Dermis microvascular lymphatic vessel endothelial cell (primary cell): ENCODE results near the gene KBTBD7. TPM values are rescaled to one million over a fixed set of nuclear protein-coding genes. Genes with fewer than 3 reads are reported as not detected.
"Not testable (repeated sequence)": the region's sequence is repeated elsewhere in the genome, so short reads cannot be mapped to it uniquely, and the experiment has no call there.

Experiments used
- DNase-seq, 2 donors: peaks; one replicate each; pipeline versions ENCODE4 v3.0.0 to v3.0.0-alpha.2; 2010; ENCODE audit warnings: low read depth in 2 of 2
- total RNA-seq: library from RNA; depleted of rRNA; stranded (reverse); fragments of >200 nt; gene quantifications from 2 replicates; pipeline ENCODE4 v1.2.1, GENCODE V29; 2014

KBTBD7 gene
- total RNA-seq, 1 donor from 2014 or later: 5.1 TPM

DNA sequence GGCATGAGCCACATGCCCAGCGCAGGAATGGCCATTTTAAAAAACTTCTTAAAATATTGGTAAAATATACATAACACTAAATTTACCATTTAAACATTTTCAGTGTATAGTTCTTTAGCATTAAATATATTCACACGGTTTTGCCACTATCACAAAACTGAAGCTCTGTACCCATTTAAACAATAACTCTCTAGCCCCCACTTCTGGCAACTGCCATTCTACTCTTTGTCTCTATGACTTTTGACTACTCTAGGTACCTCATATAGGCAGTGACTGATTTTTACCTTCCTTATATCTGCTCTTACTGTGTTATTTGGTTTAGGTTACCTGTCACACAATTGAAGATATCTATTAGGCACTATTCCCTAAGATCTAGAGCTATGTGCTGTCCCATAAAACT, 2.3 kb upstream of the KBTBD7 start:
- DNase-seq: no peak

DNA sequence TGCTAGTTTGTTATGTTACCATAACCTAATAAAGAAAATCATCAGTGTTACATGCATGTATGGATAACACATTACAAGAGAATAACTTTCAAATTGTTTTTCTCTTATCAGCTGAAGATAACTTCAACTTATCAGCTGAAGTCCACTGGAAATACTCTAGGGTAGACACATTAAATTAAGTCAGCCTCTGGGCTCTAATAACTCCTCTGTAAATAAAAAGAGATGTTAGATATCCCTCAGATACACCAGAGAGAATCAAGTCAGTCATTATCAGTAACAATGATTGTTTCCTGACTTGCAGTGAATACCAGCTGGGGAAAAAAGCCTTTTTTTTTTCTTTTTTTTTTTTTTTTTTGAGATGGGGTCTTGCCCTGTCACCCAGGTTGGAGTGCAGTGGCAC, 1.6 kb upstream of the KBTBD7 start:
- DNase-seq: no peak

GRCh38 chr13:41193469-41193868, 900 bp downstream of the KBTBD7 start:
- no peak for DNase-seq

DNA sequence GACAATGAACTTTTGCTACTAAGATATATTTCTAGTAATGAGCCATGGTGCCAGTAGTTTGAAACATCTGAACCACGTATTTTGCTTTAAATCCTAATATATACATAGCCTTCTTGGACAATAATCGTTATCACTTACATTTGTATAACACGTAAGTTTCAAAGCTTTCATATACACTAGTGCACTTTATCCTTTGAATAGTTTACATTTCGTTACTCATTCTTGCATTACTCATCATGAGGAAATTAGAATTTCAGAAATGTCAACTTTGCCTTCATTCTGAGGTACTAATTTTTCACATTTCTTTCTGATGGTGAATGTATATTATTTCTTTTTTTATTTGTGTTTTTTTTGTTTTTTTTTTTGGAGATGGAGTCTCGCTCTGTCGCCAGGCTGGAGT, 5.8 kb downstream of the KBTBD7 start:
- DNase-seq: no peak

DNA sequence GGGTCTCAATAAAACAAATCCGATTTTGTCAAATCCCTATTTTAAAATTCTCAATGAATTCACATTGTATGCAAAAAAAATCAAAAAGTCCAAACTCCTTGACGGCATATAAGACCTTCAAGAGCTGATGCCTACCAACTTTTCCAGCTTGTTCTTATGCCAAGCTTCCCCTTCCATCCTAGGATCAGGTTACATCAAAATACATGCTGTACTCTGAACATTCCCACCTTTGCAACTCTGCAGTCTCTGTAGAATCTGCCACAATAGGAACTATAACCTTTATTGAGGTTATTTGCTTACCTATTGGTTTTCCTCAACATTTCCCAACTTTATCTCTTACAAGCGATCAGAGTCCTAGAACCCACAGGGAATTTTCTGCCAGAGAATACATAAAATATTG, 7.9 kb downstream of the KBTBD7 start:
- DNase-seq: no peak

GRCh38 chr13:41182231-41182630, 12.1 kb downstream of the KBTBD7 start:
- no peak for DNase-seq

DNA sequence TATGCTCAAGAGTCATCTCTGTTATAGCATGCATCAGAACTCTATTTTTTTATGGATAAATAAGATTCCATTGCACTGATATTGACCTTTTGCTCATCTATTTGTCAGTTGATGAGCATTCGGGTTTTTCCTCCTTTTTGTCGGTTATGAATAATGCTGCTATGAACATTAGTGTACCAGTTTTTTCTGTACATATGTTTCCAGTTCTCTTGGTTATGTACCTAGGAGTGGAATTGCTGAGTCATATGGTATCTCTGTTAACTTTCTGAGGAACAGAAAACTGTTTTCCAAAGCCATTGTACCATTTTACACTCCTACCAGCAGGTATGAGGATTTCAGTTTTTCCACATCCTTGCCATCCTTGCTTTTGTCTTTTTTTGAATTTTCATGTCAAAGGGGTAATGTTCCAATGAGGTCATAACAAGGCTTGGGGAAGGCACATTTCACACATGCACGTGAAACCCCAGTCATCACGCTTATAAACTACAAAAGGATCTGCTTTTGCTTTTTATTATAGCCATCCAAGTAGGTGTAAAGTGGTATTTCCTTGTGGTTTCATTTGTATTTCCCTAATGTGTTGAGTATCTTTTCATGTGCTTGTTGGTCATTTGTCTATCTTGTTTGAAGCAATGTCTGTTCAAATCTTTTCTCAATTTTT, 14.6 kb downstream of the KBTBD7 start:
- DNase-seq: no peak

- peak; percentile 2 to 18 for DNase-seq
Observed at GRCh38 chr13:41178040-41178439, 16.3 kb downstream of the KBTBD7 start.

DNA sequence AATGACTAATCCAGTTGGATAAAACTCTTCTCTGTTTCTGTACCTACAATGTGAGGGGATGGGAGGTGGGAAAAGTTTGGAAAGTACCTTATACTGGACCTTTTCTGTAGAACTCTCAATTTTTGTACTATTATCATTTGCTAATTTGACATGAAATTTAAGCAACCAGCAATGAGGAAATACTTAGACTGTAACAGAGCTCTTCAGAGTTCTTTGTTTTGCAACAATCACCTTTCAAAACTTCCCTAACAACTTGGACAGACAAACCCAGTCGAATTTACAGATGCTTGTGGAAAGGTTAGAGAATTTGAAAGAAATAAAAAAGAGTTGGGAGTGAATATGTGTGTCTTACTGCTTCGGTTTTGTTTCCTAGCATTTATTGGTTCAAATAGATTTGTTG, 16.8 kb downstream of the KBTBD7 start:
- no peak for DNase-seq

DNA sequence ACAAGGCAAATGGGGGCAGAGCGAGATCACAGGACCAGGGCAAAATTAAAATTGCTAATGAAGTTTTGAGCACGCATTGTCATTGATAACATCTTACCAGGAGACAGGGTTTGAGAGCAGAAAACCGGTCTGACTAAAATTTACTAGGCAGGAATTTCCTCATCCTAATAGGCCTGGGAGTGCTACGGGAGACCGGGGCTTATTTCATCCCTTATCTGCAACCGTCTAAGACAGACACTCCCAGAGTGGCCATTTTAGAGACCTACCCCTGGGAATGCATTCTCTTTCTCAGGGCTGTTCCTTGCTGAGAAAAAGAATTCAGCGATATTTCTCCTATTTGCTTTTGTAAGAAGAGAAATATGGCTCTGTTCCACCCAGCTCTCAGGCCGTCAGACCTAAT, 18.8 kb downstream of the KBTBD7 start:
- DNase-seq: not testable (repeated sequence)

GRCh38 chr13:41162151-41162550, 32.2 kb downstream of the KBTBD7 start:
- no peak for DNase-seq

DNA sequence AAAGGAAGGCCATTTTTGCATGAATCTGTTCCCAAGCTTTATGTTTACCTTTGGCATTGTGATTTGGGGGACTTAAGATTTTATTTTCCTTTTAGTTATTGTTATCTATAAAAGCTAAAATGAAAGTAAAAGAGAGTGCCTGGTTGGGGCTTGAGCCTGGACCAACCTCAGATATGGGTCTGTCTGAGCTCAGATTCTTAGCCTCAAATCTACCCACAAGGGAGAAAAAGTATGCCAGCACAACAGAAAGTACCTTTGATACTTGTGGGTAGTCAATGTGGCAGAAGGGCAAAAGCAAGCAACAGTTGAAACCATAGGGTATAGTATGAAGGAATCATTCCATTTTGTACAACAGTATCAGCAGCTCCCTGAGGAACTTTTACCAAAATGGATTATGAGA, 35.2 kb downstream of the KBTBD7 start:
- DNase-seq: no peak

DNA sequence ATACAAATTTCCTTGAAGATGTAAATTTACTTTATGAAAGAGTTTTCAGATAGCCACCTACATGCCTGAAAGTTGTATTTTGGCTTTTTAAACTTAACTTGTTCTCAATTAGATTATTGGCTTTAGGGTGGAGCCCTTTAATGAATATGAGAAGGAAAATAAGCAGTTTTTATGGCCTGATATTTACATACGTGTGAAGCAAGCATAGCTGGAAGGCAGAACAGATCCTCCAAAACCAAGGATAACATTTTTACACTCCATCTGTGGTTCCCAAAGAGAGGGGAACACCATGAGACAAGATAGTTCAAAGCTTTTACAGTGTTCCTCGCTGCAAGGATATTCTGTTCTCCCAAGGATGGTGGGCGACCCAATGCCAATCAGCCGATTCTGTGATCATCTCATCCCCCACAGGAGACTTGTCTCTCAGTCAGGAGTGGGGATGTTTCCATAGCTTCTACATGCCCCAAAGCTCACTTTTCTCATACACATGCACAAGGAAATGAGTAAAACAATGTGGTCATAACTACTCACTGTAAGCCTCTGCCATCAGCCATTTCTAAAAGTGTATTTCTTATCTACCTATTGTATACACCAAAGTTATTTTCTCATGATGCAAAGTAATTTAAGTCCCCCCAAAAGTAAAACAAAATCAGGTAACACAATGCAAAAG, 37.2 kb downstream of the KBTBD7 start:
- no peak for DNase-seq

- no peak for DNase-seq
Observed at GRCh38 chr13:41156620-41157019, 37.7 kb downstream of the KBTBD7 start.

DNA sequence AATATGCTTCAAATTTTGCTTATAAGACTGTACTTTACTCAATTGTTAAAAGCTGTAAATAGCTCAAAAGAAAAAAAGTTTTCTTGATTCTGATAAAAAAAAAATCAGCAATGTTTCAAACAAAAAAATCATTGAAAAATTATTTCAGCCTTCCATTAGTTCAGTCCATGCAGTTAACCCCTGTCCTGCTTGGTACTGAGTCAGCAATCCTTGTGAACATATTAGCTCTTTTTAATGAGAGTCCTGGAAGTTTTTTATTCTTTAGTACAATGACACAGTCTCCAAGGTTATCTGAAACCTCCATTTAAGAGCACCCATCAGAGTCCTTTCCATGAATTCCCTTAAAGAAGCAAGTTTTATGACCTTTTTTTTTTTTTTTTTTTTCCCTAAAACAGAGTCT, 40.3 kb downstream of the KBTBD7 start:
- no peak for DNase-seq

DNA sequence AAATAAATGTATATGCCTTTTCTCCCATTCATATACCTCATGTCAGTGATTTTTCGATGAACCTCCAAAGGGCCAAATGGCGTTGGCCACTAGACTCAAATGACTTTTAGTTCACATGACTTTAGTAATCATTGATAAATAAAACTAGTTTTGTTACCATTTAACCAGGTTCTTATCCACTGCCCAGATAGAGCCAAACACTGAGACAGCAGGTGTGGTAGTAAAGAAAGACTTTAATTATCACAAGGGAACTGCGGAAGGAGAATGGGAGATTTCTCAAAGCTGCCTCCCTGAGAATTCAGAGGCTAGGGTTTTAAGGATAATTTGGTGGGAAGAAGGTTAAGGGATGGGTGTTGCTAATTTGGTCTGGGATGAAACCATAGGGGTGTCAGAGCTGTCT, 42.4 kb downstream of the KBTBD7 start:
- DNase-seq: no peak

DNA sequence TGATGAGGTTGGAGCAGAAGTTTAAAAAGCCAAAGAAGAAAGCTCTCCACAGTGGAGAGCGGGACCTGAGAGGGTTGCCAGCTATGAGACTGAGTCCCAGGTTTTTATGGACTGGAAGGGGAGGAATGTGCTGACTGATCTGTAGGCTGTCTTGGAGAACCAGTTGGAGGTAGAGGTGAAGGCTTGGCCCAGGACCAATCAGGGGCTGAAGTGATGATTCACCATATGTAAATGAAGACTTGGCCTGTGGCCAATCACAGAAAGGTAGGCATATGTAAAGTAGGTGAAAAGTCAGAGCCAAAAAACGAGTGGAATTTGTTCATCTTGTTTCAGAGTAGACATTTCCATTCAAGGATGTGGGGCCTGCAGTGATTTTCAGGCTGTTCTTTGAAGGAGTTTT, 44.3 kb downstream of the KBTBD7 start:
- DNase-seq: no peak

DNA sequence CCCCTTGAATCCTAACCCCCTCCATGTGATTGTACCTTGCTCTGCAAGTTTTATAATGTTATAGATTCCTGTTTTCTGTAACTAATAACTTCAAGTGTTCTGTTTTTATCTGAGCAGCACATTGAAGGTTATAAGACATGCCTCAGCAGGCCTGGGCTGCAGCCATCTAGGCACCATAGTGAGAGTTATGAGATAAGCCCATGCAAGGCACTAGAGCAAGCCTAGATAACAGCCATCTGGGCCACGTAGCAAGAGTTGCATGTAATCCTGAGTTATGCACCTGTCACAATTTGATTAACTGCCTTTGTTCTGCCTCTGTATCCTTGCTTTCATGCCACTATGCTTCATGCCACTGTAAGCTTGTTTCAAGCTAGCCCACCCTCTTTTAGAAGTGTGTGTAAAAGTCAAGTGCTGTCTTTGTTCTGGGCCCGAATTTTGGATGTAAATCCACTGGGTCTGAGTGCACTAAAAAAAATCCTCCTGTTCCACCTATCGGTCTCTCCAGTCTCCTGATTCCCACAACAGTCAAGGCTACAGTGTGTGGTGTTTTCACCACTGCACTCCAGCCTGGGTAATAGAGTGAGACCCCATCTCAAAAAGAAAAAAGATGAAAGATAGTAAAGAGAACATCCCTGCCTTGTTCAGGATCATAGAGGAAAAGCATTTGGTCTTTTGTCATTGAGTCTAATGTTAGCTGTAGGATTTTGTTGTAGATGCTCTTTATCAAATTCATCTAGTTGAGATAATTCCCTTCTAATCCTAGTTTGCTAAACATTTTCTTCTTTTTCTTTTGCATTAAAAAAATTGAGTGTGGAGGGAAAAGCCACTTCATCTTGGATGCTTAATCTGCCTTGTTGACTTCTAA, 45.7 kb downstream of the KBTBD7 start:
- DNase-seq: peak in 1 of 2 donors; percentile 11

DNA sequence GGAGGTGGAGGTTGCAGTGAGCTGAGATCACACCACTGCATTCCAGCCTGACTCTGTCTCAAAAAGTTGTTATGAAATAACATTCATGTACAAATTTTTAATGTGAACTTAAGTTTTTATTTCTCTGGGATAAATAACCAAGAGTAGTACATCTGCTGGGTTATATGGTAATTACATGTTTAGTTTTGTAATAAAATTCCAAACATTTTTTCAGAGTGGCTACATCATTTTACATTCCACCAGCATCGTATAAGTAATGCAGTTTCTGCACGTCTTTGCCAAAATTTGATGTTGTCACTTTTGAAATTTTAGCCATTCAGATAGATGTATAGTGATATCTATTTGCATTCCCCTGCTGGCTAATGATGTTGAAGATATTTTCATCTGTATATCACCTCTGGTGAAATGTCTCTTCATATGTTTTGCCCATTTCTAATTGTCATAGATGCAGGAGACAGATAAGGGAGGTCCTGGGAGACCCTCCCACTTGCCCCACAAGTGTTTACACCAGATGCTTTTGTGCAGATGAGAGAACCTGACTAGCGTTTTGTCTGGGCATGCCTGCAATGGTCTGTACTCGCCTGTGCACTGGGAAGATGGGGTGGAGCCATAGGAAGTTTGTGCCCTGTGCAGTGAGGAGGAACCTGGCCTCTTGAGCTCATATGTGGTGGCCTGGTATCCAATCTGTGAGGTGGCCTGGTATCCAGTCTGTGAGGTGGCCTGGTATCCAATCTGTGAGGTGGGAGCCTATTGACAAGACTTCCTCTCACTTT, 49.0 kb downstream of the KBTBD7 start:
- no peak for DNase-seq

- DNase-seq: no peak
Observed at GRCh38 chr13:41144576-41144975, 49.8 kb downstream of the KBTBD7 start.
